ENCODE results near the gene ANG.

ANG gene

DNA sequence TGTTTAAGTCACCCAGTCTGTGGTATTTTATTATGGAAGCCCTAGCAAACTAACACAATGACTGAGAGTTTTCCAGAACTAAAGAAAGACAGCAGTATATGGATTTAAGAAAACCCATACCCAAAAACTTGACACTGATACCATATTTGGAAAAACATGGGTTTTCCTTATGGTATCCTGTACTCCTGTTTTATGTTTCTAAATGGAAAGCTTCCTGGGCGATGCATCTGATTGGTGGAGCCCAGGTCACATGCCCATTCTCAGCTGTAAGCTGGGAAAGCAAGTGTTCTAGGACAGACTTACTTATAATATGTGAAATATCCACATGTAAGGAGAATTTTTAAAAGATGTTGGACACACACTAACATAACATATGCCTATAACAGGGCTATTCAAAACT, 8.7 kb upstream of the ANG start:
- no peak for DNase-seq

DNA sequence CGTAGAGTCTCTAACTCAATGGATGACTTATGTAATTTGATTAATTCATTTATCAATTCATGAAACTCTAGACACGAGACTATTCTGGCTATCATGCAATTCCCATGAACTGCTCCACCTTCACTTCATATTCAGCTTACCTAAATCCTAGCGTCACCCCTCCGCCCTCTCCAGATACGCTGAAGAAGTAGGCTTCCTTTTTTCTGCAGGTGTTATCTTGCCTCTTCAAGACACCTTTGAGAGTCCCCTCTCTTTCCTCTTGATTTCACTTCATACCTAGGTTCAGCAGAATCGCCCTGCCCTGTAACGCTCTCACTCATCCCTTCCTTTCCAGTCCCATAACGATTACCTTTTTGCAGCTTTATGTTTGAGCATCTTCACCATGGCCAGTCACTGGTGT, 8.2 kb upstream of the ANG start:
- no peak for DNase-seq

DNA sequence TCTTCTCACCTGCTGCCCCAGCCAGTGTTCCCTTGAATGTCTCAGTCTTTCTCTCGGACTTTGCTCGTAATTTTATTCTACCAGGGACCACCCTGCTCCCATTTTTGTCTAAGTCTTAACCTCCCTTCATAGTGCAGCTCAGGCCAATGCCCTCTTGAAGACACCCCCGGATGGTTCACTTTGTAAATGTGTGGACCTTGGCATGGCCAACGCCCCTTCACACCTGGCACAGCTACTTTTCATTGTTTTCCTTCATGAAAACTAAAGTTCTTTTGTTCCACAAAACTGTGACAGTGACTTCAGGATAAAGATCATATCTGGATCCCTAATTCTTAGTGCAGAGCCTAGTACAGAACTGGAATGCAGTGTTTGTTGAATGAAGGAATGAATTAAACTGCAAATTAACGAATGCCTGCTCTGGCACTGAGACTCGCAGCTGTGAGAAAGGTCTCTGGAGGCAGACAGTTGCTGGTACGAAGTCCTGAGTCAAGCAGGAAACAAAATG, 7.7 kb upstream of the ANG start:
- DNase-seq = no peak

DNA sequence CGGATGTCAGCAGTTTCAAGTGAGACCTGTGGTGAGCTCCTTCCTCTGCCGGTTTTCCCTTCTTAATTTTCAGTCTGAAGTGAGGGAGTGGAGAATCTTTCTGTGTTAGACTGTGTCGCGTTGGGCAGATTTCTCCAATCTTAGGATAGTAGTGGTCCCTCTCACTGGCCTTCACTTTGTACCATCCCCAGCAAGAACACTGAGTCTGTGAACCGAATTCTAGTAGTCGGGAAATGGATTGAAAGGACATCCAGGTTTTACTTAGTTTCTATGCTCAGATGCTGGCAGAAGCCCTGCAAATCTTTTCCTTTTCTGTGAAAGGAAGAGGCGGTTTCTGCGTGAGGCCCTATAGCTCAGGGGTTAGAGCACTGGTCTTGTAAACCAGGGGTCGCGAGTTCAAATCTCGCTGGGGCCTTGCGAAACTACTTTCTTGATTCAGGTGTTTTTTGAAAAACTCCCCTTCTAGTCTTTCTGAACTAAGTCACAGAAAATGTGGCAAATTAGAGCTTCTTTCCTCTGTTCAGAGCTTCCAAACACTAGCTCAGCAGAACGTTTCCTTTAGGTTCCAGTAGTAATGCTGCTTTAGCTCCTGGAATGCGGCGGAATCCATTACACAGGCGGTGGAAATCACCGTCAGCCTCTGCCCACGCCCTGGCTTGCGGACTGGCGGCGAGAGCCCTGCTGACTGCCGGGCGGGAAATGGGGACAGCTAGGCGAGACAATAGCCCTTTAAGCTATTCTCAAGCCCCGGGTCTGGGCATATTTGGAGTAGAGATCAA, 7.0 kb upstream of the ANG start:
- peak; percentile 95 for DNase-seq

DNA sequence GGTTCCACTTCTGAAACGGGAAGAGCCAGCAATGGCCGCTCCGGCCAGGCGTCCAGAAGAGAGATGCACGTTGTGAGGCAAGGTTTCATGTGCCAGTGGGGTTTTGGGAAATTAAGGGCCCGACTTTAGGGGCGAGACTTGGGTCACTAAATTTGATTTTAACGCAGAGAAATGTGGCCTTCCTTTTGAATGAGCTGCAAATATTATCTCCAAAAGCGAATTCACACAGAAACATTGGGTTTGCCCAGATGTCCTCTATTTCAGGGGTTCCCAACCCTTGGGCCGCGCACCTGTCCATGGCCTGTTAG, 6.5 kb upstream of the ANG start:
- no peak for DNase-seq

DNA sequence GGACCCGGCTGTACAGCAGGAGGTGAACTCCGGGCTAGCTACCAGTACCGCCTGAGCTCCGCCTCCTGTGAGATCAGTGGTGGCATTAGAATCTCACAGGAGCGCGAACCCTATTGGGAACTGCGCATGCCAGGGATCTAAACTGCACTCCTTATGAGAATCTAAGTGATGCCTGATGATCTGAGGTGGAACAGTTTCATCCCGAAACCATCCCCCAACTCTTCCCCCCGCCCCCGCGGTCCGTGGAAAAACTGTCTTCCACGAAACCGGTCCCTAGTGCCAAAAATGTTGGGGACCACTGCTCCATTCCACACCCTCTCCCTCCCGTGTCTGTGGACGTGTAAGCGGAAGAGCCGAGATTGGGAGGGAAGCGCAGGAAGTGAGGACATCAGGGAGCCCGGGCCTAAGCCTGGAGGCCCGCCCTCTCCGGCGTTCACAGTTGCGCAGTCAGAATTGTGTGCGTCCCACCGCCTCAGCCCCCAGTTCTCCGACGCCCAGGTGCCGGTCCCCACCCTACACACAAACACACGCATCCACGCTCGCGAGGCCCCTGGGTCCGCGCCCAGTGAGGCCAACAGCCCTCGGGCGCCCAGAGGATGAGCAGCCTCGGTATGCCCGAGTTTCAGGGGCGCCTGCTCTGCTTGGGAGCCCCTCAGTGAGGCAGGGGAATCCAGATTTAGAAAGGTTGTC, 6.0 kb upstream of the ANG start:
- peak; percentile 96 for DNase-seq

DNA sequence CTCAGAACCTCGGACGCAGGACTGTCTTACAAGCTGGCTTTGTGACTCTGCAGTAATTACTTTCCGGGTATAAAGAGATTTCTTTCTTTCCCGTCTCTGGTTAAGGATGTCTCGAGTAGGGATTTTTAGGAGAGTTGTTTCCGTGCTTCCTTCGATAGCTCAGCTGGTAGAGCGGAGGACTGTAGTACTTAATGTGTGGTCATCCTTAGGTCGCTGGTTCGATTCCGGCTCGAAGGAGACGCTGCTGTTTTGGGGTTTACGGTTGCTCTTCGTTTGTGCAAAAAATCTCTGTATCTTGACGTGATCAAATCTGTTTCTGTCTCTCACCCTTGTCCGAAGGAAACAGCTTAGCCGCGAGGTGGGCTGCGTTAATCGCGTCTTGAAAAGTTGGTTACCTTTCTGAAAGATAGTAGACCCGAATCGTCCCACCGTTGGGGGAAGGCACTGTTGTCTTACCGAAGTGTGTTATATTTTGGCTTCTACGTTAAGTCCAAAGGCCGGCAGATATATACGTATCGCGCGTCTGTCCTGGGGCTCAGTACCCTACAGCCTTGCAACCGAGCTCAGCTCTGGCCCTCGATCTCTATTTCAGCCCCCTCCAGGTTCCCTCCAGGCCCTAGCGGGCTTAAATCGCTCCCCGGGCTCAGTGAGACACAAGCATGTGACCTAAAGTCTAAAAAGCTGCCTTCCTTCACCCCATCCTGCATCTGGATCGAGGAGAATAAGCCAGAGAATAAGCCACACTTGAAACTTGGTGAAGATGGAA, 5.3 kb upstream of the ANG start:
- DNase-seq = peak; percentile 94

DNA sequence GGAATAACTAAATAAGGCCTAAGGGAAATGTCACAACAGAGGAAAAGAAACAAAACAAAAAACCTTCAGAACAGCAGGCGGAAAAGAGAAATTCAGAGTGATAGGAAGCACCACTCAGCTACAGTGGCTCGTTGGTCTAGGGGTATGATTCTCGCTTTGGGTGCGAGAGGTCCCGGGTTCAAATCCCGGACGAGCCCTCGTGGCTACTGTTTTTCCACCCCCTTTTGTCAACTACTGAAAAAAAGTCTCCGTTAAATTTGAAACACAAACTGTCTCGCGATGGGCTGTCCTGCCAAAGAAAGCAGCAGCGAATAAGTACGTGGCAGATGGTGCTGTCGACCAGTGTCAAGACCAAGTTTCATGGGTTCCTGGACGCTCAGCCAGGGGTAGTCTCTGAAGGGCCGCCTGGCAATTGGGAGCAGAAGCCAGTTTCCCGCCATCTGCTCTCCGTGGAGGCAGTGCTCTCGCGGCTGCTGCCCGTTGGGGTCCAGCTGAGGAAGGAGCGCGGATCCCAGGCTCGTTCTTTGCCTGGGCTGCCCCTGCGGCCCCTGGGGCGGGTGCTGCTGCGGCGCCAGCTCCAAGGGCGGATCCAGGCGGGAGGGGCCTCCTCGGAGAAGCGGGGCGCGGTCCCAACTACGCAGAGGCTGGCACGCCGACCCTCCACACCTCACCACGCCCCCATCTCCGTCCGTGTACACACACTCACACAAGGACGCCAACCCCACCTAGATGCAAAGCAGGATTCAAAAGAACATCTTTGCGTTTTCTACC, 4.5 kb upstream of the ANG start, which contains the start of gene RNASE4:
Gene RNASE4, plus strand, starts transcription at position 670 of the 771 bp plus-strand sequence. CDS start 14,812 bp downstream, outside the sequence.
- peak; percentile 93 for DNase-seq

DNA sequence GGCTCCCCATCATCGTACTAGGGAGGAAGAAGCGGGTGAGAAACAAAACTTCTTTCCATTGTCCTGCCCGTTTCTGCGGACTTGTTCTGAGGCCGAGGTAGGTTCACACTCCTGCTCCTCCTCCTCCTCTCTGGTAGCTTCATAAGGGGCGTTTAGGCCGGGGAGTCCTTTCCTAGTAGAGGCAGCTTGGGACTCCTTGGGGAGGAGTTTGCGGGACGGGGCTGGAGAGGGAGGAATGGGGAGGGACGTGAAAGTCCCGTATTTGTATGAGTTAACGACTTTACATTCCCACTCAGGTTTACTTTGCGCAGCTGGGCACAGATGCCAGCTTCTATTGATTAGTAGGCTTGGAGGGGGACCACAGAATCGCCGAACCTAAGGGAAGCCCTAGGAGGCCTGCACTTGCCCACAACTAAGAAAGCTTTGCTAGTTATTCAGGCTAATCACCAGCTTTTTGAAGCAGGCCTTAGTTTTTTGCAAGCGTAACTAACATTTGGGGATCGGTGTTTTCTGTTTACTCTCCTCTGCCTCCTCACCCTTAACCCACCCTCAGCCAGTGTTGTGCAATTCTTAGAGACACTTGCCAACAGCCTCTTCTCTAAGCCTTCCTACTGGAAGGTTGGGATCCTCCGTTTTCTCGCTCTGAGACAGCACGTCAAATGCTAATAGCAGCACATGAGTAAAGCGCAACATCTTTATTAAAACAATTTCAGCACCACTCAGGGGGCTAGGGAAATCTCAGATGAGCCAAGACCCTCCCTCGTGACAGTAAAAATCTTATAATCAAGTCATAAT, 3.7 kb upstream of the ANG start:
- DNase-seq = no peak

DNA sequence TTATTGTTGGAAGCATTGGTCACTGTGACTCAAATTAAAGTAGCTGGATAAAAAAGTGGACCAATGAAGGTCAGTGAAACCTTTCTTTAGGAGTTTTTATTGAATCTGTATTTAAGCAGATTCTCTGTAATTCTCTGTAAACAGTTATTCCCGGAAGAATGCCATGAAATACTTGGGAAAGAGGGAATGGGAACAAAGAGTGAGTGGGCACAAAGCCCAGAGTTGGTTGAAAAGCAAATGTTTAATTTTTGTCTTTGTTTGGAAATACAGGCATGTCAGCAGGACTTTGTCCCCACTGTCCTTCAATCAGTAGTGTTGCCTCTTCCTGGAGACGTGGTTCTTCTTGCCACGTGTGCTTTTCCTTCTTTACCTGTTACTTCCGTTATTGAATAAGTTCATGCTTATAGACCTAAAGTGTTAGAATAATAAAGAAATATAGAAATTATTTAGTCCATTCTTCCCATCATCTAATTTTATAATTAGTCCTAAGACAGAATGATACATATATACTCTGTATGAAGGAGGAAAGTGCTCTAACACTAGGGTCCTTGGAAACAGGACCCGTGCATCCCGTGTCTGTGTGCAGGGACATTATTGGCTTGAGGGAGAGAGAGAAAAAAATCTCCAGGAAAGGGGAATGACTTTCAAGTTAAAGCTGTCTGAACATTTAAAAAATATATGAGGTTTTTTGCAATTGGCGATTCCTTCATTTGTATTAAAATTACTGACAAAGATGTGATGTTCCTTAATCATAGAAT, 2.0 kb upstream of the ANG start:
- no peak for DNase-seq

DNA sequence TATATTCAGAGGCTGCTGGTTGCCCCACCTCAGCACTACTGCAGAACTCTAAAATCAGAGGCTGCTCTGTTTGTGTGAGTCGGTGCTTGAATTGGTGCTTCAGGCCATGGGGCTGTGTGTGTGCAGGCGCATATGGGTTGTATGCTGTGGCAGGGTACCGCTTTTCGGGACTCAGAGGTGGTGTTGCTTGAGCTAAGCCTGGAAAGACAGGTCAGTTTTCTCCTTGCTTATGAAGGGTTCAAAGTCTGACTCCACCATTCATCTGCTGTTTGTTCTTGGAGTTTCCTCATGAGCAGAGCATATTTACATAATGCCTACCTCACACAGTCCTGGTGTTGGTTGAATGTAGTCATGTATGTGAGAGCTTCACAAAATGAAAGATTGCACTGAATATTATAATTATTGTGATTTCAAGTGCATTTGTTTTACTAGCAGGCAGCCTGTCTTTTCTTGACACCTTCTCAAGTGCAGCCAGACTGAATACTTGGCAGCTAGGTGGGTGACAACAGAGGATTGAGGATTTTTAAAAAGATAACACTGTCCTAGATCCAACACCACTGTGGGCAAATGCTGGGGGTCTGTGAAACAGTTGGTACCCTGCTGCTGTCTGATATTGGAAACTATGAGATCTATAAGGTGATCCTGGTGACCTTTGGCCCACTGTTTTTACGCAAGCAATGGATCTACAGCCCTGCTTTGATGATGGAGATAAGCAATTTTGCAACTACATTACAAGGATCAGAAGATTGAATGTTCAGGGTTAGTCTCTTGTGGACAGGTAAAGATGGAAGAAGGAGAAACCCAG, 1.0 kb upstream of the ANG start:
- DNase-seq = no peak

DNA sequence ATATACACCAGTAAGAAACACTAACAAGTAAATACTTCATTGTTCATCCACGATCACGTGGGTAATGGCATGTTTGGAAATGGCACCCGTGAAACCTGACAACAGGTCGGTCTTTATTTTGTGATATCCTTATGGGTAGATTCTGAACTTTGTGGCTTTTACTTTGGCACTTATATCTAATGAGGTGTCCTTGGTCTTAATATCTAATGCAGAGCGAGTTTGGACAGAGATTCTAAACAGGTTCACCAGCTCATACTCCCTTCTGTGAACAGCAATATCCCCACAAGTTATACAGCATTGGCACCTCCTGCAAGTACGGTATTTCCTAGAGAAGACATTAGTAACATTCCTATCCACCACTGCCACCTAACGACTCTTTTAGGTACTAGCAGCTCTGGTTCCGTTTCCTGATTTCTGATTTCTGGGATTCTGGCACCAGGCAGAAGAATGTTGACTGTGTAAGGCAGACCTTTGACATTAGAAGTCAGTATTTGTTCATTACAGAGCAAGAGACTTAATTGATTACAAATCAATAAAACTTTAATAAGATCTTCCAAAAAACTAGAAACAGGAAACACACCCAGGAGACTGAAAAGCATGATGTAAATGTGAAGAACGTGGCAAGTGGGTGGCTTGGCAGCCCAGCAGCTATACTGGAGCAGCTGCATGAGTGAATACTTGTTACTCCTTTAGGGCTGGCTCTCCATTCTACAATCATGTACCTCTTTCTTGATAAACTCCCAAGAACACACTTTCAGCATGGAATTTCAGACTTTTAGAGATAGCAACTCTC, 2.5 kb downstream of the ANG start:
- DNase-seq = peak; percentile 76

DNA sequence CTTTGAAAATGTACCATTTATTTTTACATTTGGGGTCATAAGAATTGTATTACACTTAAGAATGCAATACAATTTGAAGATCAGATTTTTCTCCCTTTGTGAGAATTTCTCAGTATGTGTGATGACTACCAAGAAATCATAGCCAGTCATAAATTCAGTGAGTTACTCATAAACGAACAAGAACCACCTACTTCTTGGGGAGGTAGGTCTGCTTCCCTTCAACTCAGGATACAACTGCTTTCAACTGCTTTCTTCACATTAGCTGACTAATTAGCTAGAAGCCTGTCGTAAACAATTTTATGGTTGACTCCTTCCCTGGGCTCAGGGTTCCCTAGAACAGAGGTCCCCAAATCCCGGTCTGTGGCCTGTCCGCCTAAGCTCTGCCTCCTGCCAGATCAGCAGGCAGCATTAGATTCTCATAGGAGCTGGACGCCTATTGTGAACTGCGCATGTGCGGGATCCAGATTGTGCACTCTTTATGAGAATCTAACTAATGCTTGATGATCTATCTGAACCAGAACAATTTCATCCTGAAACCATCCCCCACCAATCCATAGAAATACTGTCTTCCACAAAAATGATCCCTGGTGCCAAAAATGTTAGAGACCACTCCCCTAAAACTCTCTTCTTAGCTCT, 3.7 kb downstream of the ANG start:
- no peak for DNase-seq

DNA sequence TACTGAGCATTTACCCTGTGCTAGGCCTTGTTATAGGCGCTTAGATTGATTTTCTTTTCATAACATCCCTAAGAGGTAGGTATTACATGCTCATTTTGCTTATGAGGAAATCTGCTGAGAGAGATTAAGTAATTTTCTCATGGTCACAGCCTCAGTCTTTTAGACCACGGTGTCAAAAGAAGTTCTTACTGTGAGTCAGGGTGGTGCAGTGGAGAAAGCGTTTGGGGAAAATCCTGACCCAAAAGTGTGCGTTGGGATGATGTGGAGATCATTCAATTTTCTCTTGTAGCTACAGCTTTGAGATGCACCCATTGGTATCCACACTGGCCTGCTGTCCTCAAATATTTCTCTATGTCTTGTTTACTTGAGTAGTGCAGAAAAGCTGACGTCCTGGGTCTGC, 8.2 kb downstream of the ANG start:
- no peak for DNase-seq

DNA sequence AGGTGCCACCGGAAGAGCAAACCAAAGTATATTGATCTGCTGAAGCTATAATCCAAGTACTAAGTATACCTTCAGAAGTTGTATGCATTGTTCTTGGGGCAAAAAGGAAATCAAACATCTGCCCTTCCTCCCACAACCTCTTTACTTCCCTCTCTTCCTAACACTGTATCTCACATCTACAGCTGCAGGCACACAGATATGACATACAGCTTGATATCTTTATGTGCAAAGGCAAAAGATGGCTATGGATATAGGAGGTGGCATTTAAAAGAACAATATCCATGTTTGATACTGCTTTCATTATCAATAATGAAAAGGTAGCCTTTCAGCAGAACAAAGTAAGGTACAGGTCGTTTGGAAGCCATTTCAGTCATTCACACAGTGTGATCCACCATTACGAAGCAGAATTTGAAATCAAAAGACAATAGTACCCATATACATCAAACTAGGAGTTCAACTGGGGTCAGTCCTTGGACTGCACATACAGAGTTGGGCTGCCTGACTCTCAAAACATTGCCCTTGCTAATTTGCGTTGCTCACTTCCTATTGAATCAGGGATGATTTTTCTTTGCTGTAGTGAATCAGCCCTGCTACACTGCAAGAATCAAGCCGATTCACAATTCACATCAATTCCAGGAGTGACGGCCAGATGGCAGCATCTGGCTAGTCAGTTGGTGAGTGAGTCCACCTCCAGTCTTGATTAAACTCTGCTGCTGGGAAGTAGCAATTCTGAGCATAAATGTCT, 8.9 kb downstream of the ANG start:
- DNase-seq = peak; percentile 67

DNA sequence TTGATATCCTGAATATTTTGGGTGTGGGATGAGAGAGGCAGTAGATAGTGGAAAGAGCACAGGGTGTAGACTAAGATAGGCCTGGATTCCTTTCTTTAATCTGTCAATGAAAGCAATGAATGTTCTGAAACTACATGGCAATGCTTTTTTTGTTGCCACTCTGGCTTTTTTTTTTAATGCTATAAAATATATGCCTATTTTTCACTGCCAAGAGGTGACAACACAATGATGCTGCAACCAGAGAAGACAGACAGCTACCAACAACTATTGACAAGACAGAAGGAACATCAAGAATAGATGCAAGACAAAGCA, 9.4 kb downstream of the ANG start:
- DNase-seq = no peak

DNA sequence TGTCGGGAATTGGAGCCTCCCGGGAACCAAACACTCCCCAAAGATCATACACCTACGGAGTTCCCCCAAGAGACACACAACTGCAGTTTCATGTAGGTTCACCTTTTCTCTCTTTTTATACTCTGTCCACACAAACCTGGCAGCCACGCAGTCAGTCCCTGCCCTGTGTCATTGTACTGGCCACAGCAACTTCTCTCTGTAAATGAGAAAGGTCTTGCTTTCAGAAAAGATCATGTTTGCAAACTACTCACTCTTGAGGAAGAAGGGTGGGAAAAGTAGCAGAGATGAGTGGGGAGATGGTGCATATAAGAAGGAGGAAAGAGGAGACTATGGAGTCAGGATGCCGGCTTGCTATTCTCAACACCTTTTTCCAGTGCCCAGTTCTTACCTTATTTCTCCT, 10.4 kb downstream of the ANG start:
- no peak for DNase-seq

DNA sequence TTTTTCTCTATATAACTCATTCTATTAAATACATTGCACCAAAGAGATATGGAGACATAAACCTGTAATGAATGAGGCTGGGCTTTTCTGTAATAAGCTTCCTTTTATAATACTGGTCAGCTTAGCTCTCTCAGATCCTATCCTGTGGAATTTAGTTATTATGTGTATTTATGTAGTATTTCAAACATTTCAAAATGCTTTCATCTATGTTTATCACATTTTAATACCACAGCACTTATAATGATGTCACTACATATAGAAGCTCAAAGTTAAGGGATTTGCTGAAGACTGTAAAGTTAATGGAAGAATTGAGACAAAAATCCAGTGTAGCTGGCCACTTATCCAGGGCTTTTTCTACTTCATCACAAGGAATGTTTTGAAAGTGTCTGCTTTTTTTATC, 11.4 kb downstream of the ANG start:
- DNase-seq = no peak
